ENCODE measurements around the gene ALS2CL. TPM values are rescaled to one million over a fixed set of nuclear protein-coding genes. Genes with fewer than 3 reads are reported as not detected.

ALS2CL gene
- total and polyA plus RNA-seq, 2 experiments from 2014 or later, result 3.4 to 11.8 TPM

DNA sequence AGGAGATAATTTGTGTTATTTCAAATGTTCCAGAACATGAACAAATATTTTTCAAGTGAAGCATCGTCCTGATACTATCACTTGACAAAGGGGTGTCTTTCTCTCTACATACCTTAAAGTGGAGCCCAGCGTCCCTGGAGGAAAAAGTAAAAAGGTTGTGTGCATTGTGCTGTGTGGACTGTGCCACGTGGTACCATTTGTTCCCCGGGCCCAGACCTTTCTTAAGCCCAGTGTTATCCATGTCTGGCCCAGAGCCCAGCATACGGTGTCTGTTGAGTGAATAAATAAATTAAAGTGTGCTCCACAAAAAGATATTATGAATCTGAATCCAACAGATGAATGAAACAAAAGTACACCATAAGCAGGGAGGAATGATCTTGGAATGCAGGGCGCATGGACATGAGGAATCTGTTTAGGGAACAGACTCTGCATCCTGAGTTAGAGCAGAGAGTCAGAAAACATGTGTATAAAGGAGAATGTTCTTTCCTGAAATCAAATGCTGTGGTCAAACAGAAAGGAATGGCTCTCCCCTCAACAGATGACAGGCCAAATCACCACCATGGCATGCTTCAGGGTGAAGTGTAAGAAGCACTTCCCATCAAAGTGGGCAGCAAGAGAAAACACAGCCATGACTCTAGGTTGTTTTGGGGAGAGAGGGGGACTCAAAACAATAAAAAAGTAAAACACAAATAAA lies 32.3 kb upstream of the ALS2CL start (continued):
- no peak for TF ChIP-seq ZNF331 (CRISPR knock-in tag; IDR thresholded peaks at IDR 0.05; ENCODE audit: low read depth)
- TF ChIP-seq, protein P1, sequence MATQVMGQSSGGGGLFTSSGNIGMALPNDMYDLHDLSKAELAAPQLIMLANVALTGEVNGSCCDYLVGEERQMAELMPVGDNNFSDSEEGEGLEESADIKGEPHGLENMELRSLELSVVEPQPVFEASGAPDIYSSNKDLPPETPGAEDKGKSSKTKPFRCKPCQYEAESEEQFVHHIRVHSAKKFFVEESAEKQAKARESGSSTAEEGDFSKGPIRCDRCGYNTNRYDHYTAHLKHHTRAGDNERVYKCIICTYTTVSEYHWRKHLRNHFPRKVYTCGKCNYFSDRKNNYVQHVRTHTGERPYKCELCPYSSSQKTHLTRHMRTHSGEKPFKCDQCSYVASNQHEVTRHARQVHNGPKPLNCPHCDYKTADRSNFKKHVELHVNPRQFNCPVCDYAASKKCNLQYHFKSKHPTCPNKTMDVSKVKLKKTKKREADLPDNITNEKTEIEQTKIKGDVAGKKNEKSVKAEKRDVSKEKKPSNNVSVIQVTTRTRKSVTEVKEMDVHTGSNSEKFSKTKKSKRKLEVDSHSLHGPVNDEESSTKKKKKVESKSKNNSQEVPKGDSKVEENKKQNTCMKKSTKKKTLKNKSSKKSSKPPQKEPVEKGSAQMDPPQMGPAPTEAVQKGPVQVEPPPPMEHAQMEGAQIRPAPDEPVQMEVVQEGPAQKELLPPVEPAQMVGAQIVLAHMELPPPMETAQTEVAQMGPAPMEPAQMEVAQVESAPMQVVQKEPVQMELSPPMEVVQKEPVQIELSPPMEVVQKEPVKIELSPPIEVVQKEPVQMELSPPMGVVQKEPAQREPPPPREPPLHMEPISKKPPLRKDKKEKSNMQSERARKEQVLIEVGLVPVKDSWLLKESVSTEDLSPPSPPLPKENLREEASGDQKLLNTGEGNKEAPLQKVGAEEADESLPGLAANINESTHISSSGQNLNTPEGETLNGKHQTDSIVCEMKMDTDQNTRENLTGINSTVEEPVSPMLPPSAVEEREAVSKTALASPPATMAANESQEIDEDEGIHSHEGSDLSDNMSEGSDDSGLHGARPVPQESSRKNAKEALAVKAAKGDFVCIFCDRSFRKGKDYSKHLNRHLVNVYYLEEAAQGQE (IDR thresholded peaks at IDR 0.05; ENCODE audit: unreplicated experiment), result no peak
- TF ChIP-seq, protein P2, sequence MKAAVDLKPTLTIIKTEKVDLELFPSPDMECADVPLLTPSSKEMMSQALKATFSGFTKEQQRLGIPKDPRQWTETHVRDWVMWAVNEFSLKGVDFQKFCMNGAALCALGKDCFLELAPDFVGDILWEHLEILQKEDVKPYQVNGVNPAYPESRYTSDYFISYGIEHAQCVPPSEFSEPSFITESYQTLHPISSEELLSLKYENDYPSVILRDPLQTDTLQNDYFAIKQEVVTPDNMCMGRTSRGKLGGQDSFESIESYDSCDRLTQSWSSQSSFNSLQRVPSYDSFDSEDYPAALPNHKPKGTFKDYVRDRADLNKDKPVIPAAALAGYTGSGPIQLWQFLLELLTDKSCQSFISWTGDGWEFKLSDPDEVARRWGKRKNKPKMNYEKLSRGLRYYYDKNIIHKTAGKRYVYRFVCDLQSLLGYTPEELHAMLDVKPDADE (IDR thresholded peaks at IDR 0.05), result no peak

DNA sequence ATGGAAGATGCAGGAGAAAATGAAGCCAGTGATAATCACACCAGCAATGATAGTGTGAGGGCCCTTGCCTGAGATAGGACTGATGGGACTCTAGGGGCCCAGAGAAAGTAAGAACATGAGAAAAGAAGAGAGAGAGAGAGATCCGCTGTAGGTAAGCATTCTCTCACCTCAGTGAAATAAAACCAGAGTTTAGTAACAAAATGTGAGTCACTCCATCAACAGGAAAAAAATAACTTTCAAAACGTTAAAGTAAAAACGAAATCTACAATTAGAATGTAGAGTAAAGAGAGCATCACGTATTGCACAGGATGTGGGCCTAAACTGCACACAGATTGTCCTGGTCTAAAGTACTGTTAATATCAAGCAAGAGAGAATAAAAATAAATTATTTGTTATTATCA lies 30.9 kb upstream of the ALS2CL start:
- H3K36me3 ChIP-seq (ENCODE audit: insufficient read depth), result no peaks in the 10 kb centered on the region
- H3K27me3 Mint-ChIP-seq (ENCODE audit: insufficient read depth, low read depth, poor library complexity), result peaks cover 10% of the 10 kb centered on the region
- H3K4me1 Mint-ChIP-seq, result peaks cover 25% of the 10 kb centered on the region
- no peak overlapping the region for H3K4me3 ChIP-seq
- no peaks in the 10 kb centered on the region for H3K27me3 ChIP-seq (ENCODE audit: insufficient read depth)
- H3K9me2 ChIP-seq (ENCODE audit: insufficient read depth), result no peaks in the 10 kb centered on the region
- no peak overlapping the region for H3K27ac Mint-ChIP-seq
- DNase-seq (ENCODE audit: low spot score) (no peak), ATAC-seq (no peak)
- H3K9me3 Mint-ChIP-seq, result no peaks in the 10 kb centered on the region
- H2AFZ ChIP-seq, result no peak overlapping the region
- H3K79me2 ChIP-seq (replicated peaks; ENCODE audit: insufficient read depth), result no peaks in the 10 kb centered on the region
- no peak overlapping the region for H3K4me3 Mint-ChIP-seq
- peaks cover 24% of the 10 kb centered on the region for H3K4me1 ChIP-seq (ENCODE audit: insufficient read depth)
- no peaks in the 10 kb centered on the region for H4K20me1 ChIP-seq (replicated peaks; ENCODE audit: insufficient read depth)
- no peaks in the 10 kb centered on the region for H3K36me3 Mint-ChIP-seq (ENCODE audit: low read depth)
- no peak overlapping the region for H3K27ac ChIP-seq (ENCODE audit: low read depth)
- no peak overlapping the region for H3K4me2 ChIP-seq
- no peaks in the 10 kb centered on the region; the same call in 1 of the 2 replicates for H3F3A ChIP-seq (replicated peaks; ENCODE audit: low read depth)
- TF ChIP-seq POLR2AphosphoS5 (IDR thresholded peaks at IDR 0.05; ENCODE audit: low read depth) (no peak), NANOG (IDR thresholded peaks at IDR 0.05; ENCODE audit: borderline replicate concordance) (no peak), EZH2 (IDR thresholded peaks at IDR 0.05; ENCODE audit: low read depth, unreplicated experiment) (no peak)
- TF ChIP-seq, protein P3, sequence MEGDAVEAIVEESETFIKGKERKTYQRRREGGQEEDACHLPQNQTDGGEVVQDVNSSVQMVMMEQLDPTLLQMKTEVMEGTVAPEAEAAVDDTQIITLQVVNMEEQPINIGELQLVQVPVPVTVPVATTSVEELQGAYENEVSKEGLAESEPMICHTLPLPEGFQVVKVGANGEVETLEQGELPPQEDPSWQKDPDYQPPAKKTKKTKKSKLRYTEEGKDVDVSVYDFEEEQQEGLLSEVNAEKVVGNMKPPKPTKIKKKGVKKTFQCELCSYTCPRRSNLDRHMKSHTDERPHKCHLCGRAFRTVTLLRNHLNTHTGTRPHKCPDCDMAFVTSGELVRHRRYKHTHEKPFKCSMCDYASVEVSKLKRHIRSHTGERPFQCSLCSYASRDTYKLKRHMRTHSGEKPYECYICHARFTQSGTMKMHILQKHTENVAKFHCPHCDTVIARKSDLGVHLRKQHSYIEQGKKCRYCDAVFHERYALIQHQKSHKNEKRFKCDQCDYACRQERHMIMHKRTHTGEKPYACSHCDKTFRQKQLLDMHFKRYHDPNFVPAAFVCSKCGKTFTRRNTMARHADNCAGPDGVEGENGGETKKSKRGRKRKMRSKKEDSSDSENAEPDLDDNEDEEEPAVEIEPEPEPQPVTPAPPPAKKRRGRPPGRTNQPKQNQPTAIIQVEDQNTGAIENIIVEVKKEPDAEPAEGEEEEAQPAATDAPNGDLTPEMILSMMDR (conservative IDR thresholded peaks at IDR 0.05; ENCODE audit: low read depth in 2 of 2), result no peak
- TF ChIP-seq, protein P4, sequence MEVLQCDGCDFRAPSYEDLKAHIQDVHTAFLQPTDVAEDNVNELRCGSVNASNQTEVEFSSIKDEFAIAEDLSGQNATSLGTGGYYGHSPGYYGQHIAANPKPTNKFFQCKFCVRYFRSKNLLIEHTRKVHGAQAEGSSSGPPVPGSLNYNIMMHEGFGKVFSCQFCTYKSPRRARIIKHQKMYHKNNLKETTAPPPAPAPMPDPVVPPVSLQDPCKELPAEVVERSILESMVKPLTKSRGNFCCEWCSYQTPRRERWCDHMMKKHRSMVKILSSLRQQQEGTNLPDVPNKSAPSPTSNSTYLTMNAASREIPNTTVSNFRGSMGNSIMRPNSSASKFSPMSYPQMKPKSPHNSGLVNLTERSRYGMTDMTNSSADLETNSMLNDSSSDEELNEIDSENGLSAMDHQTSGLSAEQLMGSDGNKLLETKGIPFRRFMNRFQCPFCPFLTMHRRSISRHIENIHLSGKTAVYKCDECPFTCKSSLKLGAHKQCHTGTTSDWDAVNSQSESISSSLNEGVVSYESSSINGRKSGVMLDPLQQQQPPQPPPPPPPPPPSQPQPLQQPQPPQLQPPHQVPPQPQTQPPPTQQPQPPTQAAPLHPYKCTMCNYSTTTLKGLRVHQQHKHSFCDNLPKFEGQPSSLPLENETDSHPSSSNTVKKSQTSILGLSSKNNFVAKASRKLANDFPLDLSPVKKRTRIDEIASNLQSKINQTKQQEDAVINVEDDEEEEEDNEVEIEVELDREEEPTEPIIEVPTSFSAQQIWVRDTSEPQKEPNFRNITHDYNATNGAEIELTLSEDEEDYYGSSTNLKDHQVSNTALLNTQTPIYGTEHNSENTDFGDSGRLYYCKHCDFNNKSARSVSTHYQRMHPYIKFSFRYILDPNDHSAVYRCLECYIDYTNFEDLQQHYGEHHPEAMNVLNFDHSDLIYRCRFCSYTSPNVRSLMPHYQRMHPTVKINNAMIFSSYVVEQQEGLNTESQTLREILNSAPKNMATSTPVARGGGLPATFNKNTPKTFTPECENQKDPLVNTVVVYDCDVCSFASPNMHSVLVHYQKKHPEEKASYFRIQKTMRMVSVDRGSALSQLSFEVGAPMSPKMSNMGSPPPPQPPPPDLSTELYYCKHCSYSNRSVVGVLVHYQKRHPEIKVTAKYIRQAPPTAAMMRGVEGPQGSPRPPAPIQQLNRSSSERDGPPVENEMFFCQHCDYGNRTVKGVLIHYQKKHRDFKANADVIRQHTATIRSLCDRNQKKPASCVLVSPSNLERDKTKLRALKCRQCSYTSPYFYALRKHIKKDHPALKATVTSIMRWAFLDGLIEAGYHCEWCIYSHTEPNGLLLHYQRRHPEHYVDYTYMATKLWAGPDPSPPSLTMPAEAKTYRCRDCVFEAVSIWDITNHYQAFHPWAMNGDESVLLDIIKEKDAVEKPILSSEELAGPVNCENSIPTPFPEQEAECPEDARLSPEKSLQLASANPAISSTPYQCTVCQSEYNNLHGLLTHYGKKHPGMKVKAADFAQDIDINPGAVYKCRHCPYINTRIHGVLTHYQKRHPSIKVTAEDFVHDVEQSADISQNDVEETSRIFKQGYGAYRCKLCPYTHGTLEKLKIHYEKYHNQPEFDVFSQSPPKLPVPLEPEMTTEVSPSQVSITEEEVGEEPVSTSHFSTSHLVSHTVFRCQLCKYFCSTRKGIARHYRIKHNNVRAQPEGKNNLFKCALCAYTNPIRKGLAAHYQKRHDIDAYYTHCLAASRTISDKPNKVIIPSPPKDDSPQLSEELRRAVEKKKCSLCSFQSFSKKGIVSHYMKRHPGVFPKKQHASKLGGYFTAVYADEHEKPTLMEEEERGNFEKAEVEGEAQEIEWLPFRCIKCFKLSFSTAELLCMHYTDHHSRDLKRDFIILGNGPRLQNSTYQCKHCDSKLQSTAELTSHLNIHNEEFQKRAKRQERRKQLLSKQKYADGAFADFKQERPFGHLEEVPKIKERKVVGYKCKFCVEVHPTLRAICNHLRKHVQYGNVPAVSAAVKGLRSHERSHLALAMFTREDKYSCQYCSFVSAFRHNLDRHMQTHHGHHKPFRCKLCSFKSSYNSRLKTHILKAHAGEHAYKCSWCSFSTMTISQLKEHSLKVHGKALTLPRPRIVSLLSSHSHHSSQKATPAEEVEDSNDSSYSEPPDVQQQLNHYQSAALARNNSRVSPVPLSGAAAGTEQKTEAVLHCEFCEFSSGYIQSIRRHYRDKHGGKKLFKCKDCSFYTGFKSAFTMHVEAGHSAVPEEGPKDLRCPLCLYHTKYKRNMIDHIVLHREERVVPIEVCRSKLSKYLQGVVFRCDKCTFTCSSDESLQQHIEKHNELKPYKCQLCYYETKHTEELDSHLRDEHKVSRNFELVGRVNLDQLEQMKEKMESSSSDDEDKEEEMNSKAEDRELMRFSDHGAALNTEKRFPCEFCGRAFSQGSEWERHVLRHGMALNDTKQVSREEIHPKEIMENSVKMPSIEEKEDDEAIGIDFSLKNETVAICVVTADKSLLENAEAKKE (CRISPR knock-in tag; IDR thresholded peaks at IDR 0.05), result no peak

All from GM23338 (cell line).